ENCODE results near the gene NR2E1. TPM values are rescaled to one million over a fixed set of nuclear protein-coding genes. Genes with fewer than 3 reads are reported as not detected.

Gene NR2E1
- total RNA-seq, 1 experiment from 2014 or later, result not detected

DNA sequence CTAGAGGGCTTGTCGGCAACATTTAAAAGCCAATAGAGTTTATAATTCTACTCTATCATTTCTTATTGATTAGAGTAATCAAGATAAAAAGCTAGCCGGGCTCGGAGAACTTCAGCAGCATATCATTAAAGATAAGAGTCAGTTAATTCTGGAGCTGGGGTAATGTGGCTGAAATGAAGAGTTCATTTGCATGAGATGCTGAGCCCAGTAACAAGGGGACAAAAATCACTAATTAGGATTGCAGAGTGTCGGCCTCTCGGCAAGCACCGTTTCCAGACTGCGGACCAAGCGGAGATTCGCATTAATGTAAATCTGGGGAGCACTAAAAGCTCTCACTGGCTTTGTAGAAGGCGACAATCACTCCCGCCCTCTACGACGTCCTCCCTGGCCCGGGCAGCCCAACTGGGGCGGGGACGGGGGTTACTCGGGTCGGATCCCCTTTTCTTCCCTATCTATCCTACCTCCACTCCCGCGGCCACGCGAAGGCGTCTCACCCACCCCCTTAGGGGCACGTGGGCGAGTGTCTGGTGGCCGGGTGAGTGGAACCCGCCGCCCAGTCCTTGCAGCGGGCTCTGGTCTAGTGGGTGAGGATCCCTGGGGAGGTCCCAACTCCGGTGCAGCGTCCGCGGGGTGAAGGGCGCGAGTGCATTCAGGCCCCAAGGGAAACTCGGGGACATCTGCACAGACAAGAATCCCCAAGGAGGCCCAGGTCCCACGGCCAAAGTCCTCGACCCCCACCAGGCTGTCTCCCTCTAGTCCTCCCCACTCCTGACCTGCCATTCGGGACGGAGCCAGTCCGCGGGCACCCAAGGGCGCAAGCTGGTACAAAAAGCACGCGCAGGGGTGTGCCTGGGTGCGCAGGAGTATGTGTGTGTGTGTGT lies 49.0 kb upstream of the NR2E1 start:
- Mint-ChIP-seq H3K4me3 (peak overlapping the region; percentile 35 to 76; a peak in 4 of 5 replicates), H3K27me3 (ENCODE audit: low read depth) (peaks cover 98% of the 10 kb centered on the region)
- H3T11ph ChIP-seq (ENCODE audit: low read length), result no peak overlapping the region

More for the DNA sequence above, 49.0 kb upstream of the NR2E1 start:
- peaks cover 2% of the 10 kb centered on the region; the same call in 1 of the 2 replicates for H3K4me1 ChIP-seq (ENCODE audit: insufficient read depth, low read length)
- no peaks in the 10 kb centered on the region for H3K9me3 ChIP-seq (ENCODE audit: control insufficient read depth, low read depth, low read length)
- no peak overlapping the region; a peak in 1 of 7 replicates for H3K27ac Mint-ChIP-seq
- no peak overlapping the region for H3K9ac ChIP-seq (ENCODE audit: extremely low read depth, insufficient read length, low read length)
- H2BK20ac ChIP-seq (ENCODE audit: low read depth, low read length, poor library complexity, severe bottlenecking), result no peak overlapping the region
- H3K23me2 ChIP-seq (ENCODE audit: insufficient read length, low read depth, low read length, poor library complexity, severe bottlenecking), result peaks cover 10% of the 10 kb centered on the region
- H3K27ac ChIP-seq (ENCODE audit: insufficient read length, low read depth, low read length), result no peak overlapping the region
- peaks cover 0 to 13% of the 10 kb centered on the region in 2 experiments; a peak in 4 of 5 replicates for H3K9me3 Mint-ChIP-seq
- no CpG with 5 or more reads among the region's 46 CpGs for WGBS (ENCODE audit: extremely low coverage, insufficient read length, low lambda C conversion rate)
- H2AFZ ChIP-seq (ENCODE audit: low read length), result no peak overlapping the region
- H3K4me1 Mint-ChIP-seq, result peaks cover 48 to 57% of the 10 kb centered on the region in 2 experiments
- no peaks in the 10 kb centered on the region; a peak in 1 of 7 replicates for H3K36me3 Mint-ChIP-seq (ENCODE audit: insufficient read depth in 1 of 3, low read depth in 3 of 3)
- H4K5ac ChIP-seq (ENCODE audit: insufficient read length, low read depth, low read length), result no peak overlapping the region
- no peak overlapping the region for H4K91ac ChIP-seq (ENCODE audit: insufficient read length, low read depth, low read length)
- no peak overlapping the region for H4K8ac ChIP-seq (replicated peaks; ENCODE audit: insufficient read length, low read depth, low read length)
- H3K4ac ChIP-seq (ENCODE audit: low read depth, low read length), result no peak overlapping the region
- no peaks in the 10 kb centered on the region for H3K79me1 ChIP-seq (ENCODE audit: insufficient read depth, low read depth, low read length, poor library complexity, severe bottlenecking)
- peak; percentile 36 for DNase-seq
- no peak overlapping the region for H3K14ac ChIP-seq (ENCODE audit: insufficient read depth, low read length)
- no peak overlapping the region for H3K18ac ChIP-seq (ENCODE audit: insufficient read length, low read depth, low read length)
- no peaks in the 10 kb centered on the region for H3K79me2 ChIP-seq (ENCODE audit: insufficient read depth, low read length)
- no peak overlapping the region for H2BK120ac ChIP-seq (ENCODE audit: low read depth, low read length, poor library complexity, severe bottlenecking)
- no peak overlapping the region for H3K56ac ChIP-seq (ENCODE audit: insufficient read length, low read depth, low read length)
- H2AK5ac ChIP-seq (ENCODE audit: insufficient read length, low read length), result no peak overlapping the region
- TF ChIP-seq, protein P1, sequence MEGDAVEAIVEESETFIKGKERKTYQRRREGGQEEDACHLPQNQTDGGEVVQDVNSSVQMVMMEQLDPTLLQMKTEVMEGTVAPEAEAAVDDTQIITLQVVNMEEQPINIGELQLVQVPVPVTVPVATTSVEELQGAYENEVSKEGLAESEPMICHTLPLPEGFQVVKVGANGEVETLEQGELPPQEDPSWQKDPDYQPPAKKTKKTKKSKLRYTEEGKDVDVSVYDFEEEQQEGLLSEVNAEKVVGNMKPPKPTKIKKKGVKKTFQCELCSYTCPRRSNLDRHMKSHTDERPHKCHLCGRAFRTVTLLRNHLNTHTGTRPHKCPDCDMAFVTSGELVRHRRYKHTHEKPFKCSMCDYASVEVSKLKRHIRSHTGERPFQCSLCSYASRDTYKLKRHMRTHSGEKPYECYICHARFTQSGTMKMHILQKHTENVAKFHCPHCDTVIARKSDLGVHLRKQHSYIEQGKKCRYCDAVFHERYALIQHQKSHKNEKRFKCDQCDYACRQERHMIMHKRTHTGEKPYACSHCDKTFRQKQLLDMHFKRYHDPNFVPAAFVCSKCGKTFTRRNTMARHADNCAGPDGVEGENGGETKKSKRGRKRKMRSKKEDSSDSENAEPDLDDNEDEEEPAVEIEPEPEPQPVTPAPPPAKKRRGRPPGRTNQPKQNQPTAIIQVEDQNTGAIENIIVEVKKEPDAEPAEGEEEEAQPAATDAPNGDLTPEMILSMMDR (conservative IDR thresholded peaks at IDR 0.05), result no peak
- peak overlapping the region; percentile 53 for H3K4me2 ChIP-seq (ENCODE audit: insufficient read depth, insufficient read length, low read length)
- H3K23ac ChIP-seq (ENCODE audit: insufficient read length, low read depth, low read length), result no peak overlapping the region
- H3K27me3 ChIP-seq (ENCODE audit: insufficient read depth, low read length), result peaks cover 85% of the 10 kb centered on the region
- H2BK12ac ChIP-seq (ENCODE audit: insufficient read length, low read depth, low read length), result no peak overlapping the region
- no peaks in the 10 kb centered on the region for H4K20me1 ChIP-seq (ENCODE audit: control insufficient read depth, insufficient read depth, insufficient read length)
- H2BK5ac ChIP-seq (ENCODE audit: insufficient read length, low read length), result no peak overlapping the region
- no peak overlapping the region for H2BK15ac ChIP-seq (ENCODE audit: low read depth, low read length)
